GM23338 (cell line): ENCODE data around the gene AP1S3. TPM values are rescaled to one million over a fixed set of nuclear protein-coding genes. Genes with fewer than 3 reads are reported as not detected.

Source experiments
- ATAC-seq: fragments of 200-7000 bp; cut with Tn5 transposase; 3 replicates; pipeline ENCODE4 v1.9.1; 2020
- DNase-seq: peaks from one replicate; pipeline ENCODE4 v3.0.0-alpha.2; 2015; ENCODE audit warnings: low spot score
- H2AFZ ChIP-seq: fragments of 200-600 bp; sonication (generic); 2 replicates; pipeline ENCODE4 v1.8.0; 2016; ENCODE audit warnings: antibody characterized with exemption, mild to moderate bottlenecking, moderate library complexity
- H3F3A ChIP-seq: fragments of 200-600 bp; sonication (generic); replicated peaks from 2 replicates; pipeline ENCODE4 v1.8.0; 2017; ENCODE audit warnings: antibody characterized with exemption, mixed run types, low read depth
- H3K27ac ChIP-seq: fragments of 200-600 bp; sonication (generic); 2 replicates; pipeline ENCODE4 v1.6.1; 2016; ENCODE audit warnings: low read depth
- H3K27me3 ChIP-seq: fragments of 200-600 bp; sonication (generic); 2 replicates; pipeline ENCODE4 v1.8.0; 2016; ENCODE audit warnings: mild to moderate bottlenecking, mixed run types, moderate library complexity; ENCODE audit not compliant: insufficient read depth
- H3K36me3 ChIP-seq: fragments of 200-600 bp; sonication (generic); 2 replicates; pipeline ENCODE4 v1.8.0; 2016; ENCODE audit warnings: mild to moderate bottlenecking; ENCODE audit not compliant: insufficient read depth
- H3K4me1 ChIP-seq: fragments of 200-600 bp; sonication (generic); 2 replicates; pipeline ENCODE4 v1.8.0; 2016; ENCODE audit warnings: mild to moderate bottlenecking, moderate library complexity; ENCODE audit not compliant: insufficient read depth
- H3K4me2 ChIP-seq: fragments of 200-600 bp; sonication (generic); 2 replicates; pipeline ENCODE4 v1.7.1; 2017; ENCODE audit warnings: mixed run types
- H3K4me3 ChIP-seq: fragments of 200-600 bp; sonication (generic); 2 replicates; pipeline ENCODE4 v1.6.1; 2016; ENCODE audit warnings: mixed run types
- H3K79me2 ChIP-seq: fragments of 200-600 bp; sonication (generic); replicated peaks from 2 replicates; pipeline ENCODE4 v1.8.0; 2017; ENCODE audit warnings: mild to moderate bottlenecking; ENCODE audit not compliant: insufficient read depth
- H3K9me2 ChIP-seq: fragments of 200-600 bp; sonication (generic); 2 replicates; pipeline ENCODE4 v1.8.0; 2017; ENCODE audit not compliant: insufficient read depth
- H4K20me1 ChIP-seq: fragments of 200-600 bp; sonication (generic); replicated peaks from 2 replicates; pipeline ENCODE4 v1.8.0; 2017; ENCODE audit warnings: mild to moderate bottlenecking; ENCODE audit not compliant: insufficient read depth
- H3K27ac Mint-ChIP-seq: 2 replicates; pipeline ENCODE4 v1.8.0; 2020; ENCODE audit warnings: inconsistent platforms, mild to moderate bottlenecking, moderate library complexity, mixed read lengths
- H3K27me3 Mint-ChIP-seq: 3 replicates; pipeline ENCODE4 v1.8.0; 2022; ENCODE audit warnings: low read depth, mild to moderate bottlenecking, moderate library complexity, mixed read lengths, inconsistent platforms; ENCODE audit not compliant: insufficient read depth, poor library complexity
- H3K36me3 Mint-ChIP-seq: 3 replicates; pipeline ENCODE4 v1.8.0; 2021; ENCODE audit warnings: low read depth, mild to moderate bottlenecking, inconsistent platforms, moderate library complexity, mixed read lengths
- H3K4me1 Mint-ChIP-seq: 3 replicates; pipeline ENCODE4 v1.8.0; 2020; ENCODE audit warnings: mild to moderate bottlenecking, inconsistent platforms, mixed read lengths
- H3K4me3 Mint-ChIP-seq: 3 replicates; pipeline ENCODE4 v1.8.0; 2021; ENCODE audit warnings: moderate library complexity, mild to moderate bottlenecking, inconsistent platforms, mixed read lengths
- H3K9me3 Mint-ChIP-seq: 3 replicates; pipeline ENCODE4 v1.8.0; 2020; ENCODE audit warnings: moderate library complexity, mild to moderate bottlenecking, inconsistent platforms, mixed read lengths
- CREB1 ChIP-seq: fragments of 250-450 bp; sonication (Bioruptor Pico); IDR thresholded peaks from 2 replicates; pipeline ENCODE4 v1.5.0; 2020; ENCODE audit warnings: low read depth, mild to moderate bottlenecking, moderate library complexity
- EZH2 ChIP-seq: fragments of 200-600 bp; sonication (generic); IDR thresholded peaks from one replicate; pipeline ENCODE4 v1.8.0; 2017; ENCODE audit warnings: antibody characterized with exemption, mild to moderate bottlenecking, low read depth; ENCODE audit not compliant: unreplicated experiment
- EZH2phosphoT487 ChIP-seq: fragments of 200-600 bp; sonication (generic); IDR thresholded peaks from one replicate; pipeline ENCODE4 v1.8.1; 2018; ENCODE audit warnings: antibody characterized with exemption; ENCODE audit not compliant: unreplicated experiment
- NANOG ChIP-seq: IDR thresholded peaks from 2 replicates; pipeline ENCODE4 v1.6.1; 2016; ENCODE audit warnings: antibody characterized with exemption, borderline replicate concordance
- POLR2AphosphoS5 ChIP-seq: IDR thresholded peaks from 2 replicates; pipeline ENCODE4 v1.6.1; 2016; ENCODE audit warnings: antibody characterized with exemption, low read depth
- STAT1 ChIP-seq: IDR thresholded peaks from one replicate; pipeline ENCODE4 v1.6.1; 2016; ENCODE audit warnings: antibody characterized with exemption; ENCODE audit not compliant: unreplicated experiment
- ZNF114 ChIP-seq: fragments of 250-450 bp; sonication (Bioruptor Pico); IDR thresholded peaks from 2 replicates; pipeline ENCODE4 v1.5.0; 2020; ENCODE audit warnings: mild to moderate bottlenecking, moderate library complexity
- polyA plus RNA-seq: library from polyadenylated mRNA; unstranded; fragments of >200 nt; fragmentation: Nextera tagmentation; extraction: Ambion mirVana; gene quantifications from 2 replicates; pipeline ENCODE4 v1.2.1, GENCODE V29; 2016
- total RNA-seq: library from RNA; depleted of rRNA; stranded (reverse); fragments of >200 nt; shearing (Covaris generic); gene quantifications from 2 replicates; pipeline ENCODE4 v1.2.3, GENCODE V29; 2014
- TF ChIP-seq, protein P1 (sequence below), 2 experiments: fragments of 200-600 bp in 1 of 2; sonication (generic) in 1 of 2; conservative IDR thresholded peaks; 2 replicates each; pipeline versions ENCODE4 v1.5.1 to v1.6.1; 2016 to 2017; ENCODE audit warnings: antibody characterized with exemption in 2 of 2, low read depth in 2 of 2, mild to moderate bottlenecking in 2 of 2, moderate library complexity in 1 of 2
- TF ChIP-seq, protein P2 (sequence below): IDR thresholded peaks from 2 replicates; pipeline ENCODE4 v1.6.1; 2016; ENCODE audit warnings: antibody characterized with exemption

Gene AP1S3
- total and polyA plus RNA-seq, 2 experiments from 2014 or later: 8.8 to 25.5 TPM

DNA sequence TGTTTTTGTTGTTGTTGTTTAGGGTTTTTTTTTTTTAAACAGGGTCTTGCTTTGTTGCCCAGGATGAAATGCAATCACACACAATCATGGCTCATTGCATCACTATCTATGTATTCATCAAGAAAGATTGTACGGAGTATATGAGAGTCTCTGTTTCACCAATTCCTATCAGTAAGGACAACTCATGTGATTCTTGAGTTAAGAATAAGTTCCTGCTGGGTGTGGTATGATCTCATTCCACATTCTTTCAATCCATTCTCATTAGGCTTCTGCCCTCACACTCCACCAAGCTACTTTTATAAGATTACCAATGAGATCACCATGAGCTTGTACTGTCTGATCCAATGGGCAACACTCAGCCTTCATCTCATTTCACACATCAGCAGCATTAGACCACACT lies 9.1 kb upstream of the AP1S3 start:
- Mint-ChIP-seq H3K9me3 (peaks cover 26% of the 10 kb centered on the region), H3K36me3 (peaks cover 35% of the 10 kb centered on the region), H3K27ac (no peak overlapping the region), H3K4me1 (no peaks in the 10 kb centered on the region; the same call in 2 of the 3 replicates), H3K27me3 (peaks cover 2% of the 10 kb centered on the region), H3K4me3 (no peak overlapping the region)
- no peak for ATAC-seq
- Histone ChIP-seq H3K27me3 (no peaks in the 10 kb centered on the region), H3K9me2 (no peaks in the 10 kb centered on the region), H3K4me1 (no peaks in the 10 kb centered on the region), H3F3A (no peaks in the 10 kb centered on the region), H4K20me1 (no peaks in the 10 kb centered on the region), H3K4me2 (no peak overlapping the region), H2AFZ (no peak overlapping the region), H3K36me3 (peaks cover 4% of the 10 kb centered on the region; the same call in 1 of the 2 replicates), H3K4me3 (no peak overlapping the region), H3K27ac (no peak overlapping the region), H3K79me2 (no peaks in the 10 kb centered on the region)
- TF ChIP-seq, protein P1, sequence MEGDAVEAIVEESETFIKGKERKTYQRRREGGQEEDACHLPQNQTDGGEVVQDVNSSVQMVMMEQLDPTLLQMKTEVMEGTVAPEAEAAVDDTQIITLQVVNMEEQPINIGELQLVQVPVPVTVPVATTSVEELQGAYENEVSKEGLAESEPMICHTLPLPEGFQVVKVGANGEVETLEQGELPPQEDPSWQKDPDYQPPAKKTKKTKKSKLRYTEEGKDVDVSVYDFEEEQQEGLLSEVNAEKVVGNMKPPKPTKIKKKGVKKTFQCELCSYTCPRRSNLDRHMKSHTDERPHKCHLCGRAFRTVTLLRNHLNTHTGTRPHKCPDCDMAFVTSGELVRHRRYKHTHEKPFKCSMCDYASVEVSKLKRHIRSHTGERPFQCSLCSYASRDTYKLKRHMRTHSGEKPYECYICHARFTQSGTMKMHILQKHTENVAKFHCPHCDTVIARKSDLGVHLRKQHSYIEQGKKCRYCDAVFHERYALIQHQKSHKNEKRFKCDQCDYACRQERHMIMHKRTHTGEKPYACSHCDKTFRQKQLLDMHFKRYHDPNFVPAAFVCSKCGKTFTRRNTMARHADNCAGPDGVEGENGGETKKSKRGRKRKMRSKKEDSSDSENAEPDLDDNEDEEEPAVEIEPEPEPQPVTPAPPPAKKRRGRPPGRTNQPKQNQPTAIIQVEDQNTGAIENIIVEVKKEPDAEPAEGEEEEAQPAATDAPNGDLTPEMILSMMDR (conservative IDR thresholded peaks at IDR 0.05; ENCODE audit: low read depth in 2 of 2): no peak
- TF ChIP-seq POLR2AphosphoS5 (no peak), STAT1 (no peak)
- no peak for DNase-seq

DNA sequence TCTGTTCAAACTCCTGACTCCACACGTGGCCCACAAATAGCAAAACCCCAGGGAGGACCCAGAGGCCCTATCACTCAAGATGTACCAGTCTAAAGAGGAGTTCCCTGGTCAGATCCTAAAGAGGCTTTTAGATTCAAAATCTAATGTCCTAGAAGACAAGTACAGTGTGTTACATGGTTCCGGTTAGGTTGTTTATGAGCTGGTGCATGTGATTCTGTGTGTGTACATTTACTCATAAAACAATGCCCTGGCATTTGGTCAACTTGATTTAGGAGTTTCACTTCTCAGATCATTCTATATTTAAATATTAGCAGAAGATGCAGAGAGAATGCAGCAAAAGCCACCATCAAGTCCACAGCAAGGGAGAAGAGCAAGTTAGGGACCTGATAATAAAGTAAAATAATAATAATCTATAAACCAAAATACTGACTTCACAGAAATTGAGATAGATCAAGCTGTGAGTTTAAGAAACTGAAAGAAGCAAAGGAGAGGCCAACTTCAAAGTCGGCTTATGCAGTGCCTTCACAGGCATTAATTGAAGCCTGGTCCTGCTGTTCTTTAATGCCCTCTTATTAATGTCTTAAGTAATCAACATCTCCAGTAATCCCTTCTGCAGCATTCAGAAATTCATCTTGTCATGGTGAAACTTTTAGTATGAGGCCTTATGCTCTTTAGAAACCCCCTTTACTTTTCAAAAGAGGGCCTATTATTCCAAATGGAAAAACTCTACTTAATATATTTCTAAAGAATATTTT lies 4.2 kb upstream of the AP1S3 start:
- no peaks in the 10 kb centered on the region for H3K9me2 ChIP-seq
- H3K79me2 ChIP-seq: no peaks in the 10 kb centered on the region
- H3K27me3 ChIP-seq: no peaks in the 10 kb centered on the region
- DNase-seq (no peak), ATAC-seq (no peak)
- no peak overlapping the region for H3K4me3 Mint-ChIP-seq
- H3K27ac Mint-ChIP-seq: no peak overlapping the region
- no peak overlapping the region for H3K27ac ChIP-seq
- H3K4me1 Mint-ChIP-seq: peaks cover 15% of the 10 kb centered on the region
- no peak overlapping the region for H2AFZ ChIP-seq
- H3K4me3 ChIP-seq: no peak overlapping the region
- H3F3A ChIP-seq: 0 out of 2 replicates have a peak, but pooled peaks cover 4% of the 10 kb centered on the region
- TF ChIP-seq CREB1 (CRISPR knock-in tag): no peak
- TF ChIP-seq, protein P1 (conservative IDR thresholded peaks at IDR 0.05; ENCODE audit: low read depth in 2 of 2): no peak
- TF ChIP-seq, protein P2, sequence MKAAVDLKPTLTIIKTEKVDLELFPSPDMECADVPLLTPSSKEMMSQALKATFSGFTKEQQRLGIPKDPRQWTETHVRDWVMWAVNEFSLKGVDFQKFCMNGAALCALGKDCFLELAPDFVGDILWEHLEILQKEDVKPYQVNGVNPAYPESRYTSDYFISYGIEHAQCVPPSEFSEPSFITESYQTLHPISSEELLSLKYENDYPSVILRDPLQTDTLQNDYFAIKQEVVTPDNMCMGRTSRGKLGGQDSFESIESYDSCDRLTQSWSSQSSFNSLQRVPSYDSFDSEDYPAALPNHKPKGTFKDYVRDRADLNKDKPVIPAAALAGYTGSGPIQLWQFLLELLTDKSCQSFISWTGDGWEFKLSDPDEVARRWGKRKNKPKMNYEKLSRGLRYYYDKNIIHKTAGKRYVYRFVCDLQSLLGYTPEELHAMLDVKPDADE: no peak
- TF ChIP-seq ZNF114 (CRISPR knock-in tag): no peak
- no peak for TF ChIP-seq NANOG
- TF ChIP-seq POLR2AphosphoS5: no peak
- no peak for TF ChIP-seq EZH2
- TF ChIP-seq STAT1: no peak
- TF ChIP-seq EZH2phosphoT487: no peak
- no peak overlapping the region for H3K4me2 ChIP-seq
- H4K20me1 ChIP-seq: no peaks in the 10 kb centered on the region
- H3K27me3 Mint-ChIP-seq: peaks cover 7% of the 10 kb centered on the region
- no peaks in the 10 kb centered on the region for H3K36me3 ChIP-seq
- H3K9me3 Mint-ChIP-seq: no peaks in the 10 kb centered on the region
- peaks cover 11% of the 10 kb centered on the region for H3K4me1 ChIP-seq
- no peaks in the 10 kb centered on the region for H3K36me3 Mint-ChIP-seq
